ENCODE results near the gene PHF14.
A peak's percentile ranks its signal among the peaks of the same experiment; 100 is the strongest.

Gene PHF14

GRCh38 chr7:11109659-11110058, 136.0 kb downstream of the PHF14 start:
- no peak for DNase-seq

GRCh38 chr7:11120068-11120664, 146.5 kb downstream of the PHF14 start:
- no peak for DNase-seq

- DNase-seq: no peak
Observed at GRCh38 chr7:11120675-11121220, 147.1 kb downstream of the PHF14 start.

- DNase-seq: no peak
Observed at GRCh38 chr7:11124856-11125559, 151.3 kb downstream of the PHF14 start.

GRCh38 chr7:11127114-11127785, 153.6 kb downstream of the PHF14 start:
- no peak for DNase-seq

- DNase-seq: no peak
Observed at GRCh38 chr7:11127988-11128387, 154.3 kb downstream of the PHF14 start.

- no peak for DNase-seq
Observed at GRCh38 chr7:11128498-11128897, 154.8 kb downstream of the PHF14 start.

GRCh38 chr7:11130012-11130411, 156.3 kb downstream of the PHF14 start:
- no peak for DNase-seq

GRCh38 chr7:11130601-11131000, 156.9 kb downstream of the PHF14 start:
- no peak for DNase-seq

- peak; percentile 32 for DNase-seq
Observed at GRCh38 chr7:11133436-11133959, 159.8 kb downstream of the PHF14 start.

- no peak for DNase-seq
Observed at GRCh38 chr7:11135573-11135972, 161.9 kb downstream of the PHF14 start.

- DNase-seq: no peak
Observed at GRCh38 chr7:11141541-11141940, 167.9 kb downstream of the PHF14 start.

GRCh38 chr7:11153694-11154093, 180.0 kb downstream of the PHF14 start:
- no peak for DNase-seq

- DNase-seq: no peak
Observed at GRCh38 chr7:11155883-11156282, 182.2 kb downstream of the PHF14 start.

GRCh38 chr7:11161499-11161898, 187.8 kb downstream of the PHF14 start:
- no peak for DNase-seq

GRCh38 chr7:11163220-11163619, 189.5 kb downstream of the PHF14 start:
- no peak for DNase-seq

GRCh38 chr7:11166051-11166450, 192.4 kb downstream of the PHF14 start:
- no peak for DNase-seq

GRCh38 chr7:11168650-11169170, 195.0 kb downstream of the PHF14 start:
- DNase-seq: peak; percentile 34

- DNase-seq: no peak
Observed at GRCh38 chr7:11170175-11170574, 196.5 kb downstream of the PHF14 start.

- no peak for DNase-seq
Observed at GRCh38 chr7:11170863-11171568, 197.3 kb downstream of the PHF14 start.

GRCh38 chr7:11171569-11172192, 198.0 kb downstream of the PHF14 start:
- DNase-seq: peak; percentile 96

GRCh38 chr7:11172835-11173234, 199.2 kb downstream of the PHF14 start:
- no peak for DNase-seq
